ENCODE data around the gene XDH.

DNA sequence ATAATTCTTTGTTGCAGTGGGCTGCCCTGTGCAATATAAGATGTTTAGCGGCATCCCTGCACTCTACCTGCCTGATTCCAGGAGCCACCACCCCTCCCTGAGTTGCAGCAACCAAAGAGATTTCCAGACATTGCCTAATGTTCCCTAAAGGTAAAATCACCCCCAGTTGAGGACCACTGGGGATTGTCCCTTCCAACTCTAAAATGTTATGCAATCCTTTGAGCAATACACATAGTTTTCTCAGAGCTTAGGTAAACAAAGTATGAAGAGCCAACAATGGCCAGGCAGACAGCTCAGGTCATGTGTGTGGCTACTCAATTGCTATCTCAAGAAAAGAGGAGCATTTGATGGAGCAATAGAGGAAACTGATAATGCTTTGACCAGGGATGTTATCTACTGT lies 87.0 kb downstream of the XDH start:
- TF ChIP-seq CTCF (IDR thresholded peaks at IDR 0.05; ENCODE audit: low read length) (no peak), EZH2phosphoT487 (IDR thresholded peaks at IDR 0.05; ENCODE audit: low read length) (no peak), EZH2 (optimal IDR thresholded peaks at IDR 0.05; ENCODE audit: low read depth, low read length) (no peak)

Measured in MM.1S (cell line).